Activated naive CD8-positive, alpha-beta T cell (primary cell): ENCODE results near the gene DNAJC24.

Experiments
- H3K27ac Mint-ChIP-seq: one replicate; pipeline ENCODE4 v1.8.0; 2021; ENCODE audit warnings: mixed read lengths
- H3K27me3 Mint-ChIP-seq: one replicate; pipeline ENCODE4 v1.8.0; 2021; ENCODE audit warnings: mixed read lengths
- H3K36me3 Mint-ChIP-seq: one replicate; pipeline ENCODE4 v1.8.0; 2021; ENCODE audit warnings: mixed read lengths
- H3K4me1 Mint-ChIP-seq: one replicate; pipeline ENCODE4 v1.8.0; 2021; ENCODE audit warnings: low read depth, mixed read lengths
- H3K4me3 Mint-ChIP-seq: one replicate; pipeline ENCODE4 v1.8.0; 2021; ENCODE audit warnings: mild to moderate bottlenecking, mixed read lengths
- H3K9me3 Mint-ChIP-seq: one replicate; pipeline ENCODE4 v1.8.0; 2021; ENCODE audit warnings: low read depth, mixed read lengths

The DNAJC24 gene

DNA sequence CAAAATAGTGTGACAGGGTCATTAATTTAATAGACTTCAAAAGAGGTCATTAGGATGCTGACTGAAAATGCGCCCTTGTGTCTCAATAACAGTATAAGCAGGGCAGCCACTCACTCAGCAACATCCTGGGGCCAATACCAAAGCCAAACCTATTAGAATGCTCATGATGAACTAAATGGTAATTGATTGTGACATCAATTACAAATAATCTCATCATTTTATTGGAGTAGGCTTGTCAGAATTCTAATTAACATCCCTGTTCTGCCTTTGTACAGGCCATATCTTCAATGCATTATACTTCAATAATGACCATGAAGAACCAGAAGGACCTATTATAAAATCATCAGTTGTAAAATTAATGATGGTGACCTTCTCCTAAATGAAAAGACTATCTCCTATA, 64.2 kb downstream of the DNAJC24 start:
- Mint-ChIP-seq H3K4me1 (peaks cover 13% of the 10 kb centered on the region), H3K27ac (no peak overlapping the region), H3K9me3 (peaks cover 6% of the 10 kb centered on the region), H3K4me3 (no peak overlapping the region), H3K27me3 (no peaks in the 10 kb centered on the region), H3K36me3 (peaks cover 14% of the 10 kb centered on the region)

DNA sequence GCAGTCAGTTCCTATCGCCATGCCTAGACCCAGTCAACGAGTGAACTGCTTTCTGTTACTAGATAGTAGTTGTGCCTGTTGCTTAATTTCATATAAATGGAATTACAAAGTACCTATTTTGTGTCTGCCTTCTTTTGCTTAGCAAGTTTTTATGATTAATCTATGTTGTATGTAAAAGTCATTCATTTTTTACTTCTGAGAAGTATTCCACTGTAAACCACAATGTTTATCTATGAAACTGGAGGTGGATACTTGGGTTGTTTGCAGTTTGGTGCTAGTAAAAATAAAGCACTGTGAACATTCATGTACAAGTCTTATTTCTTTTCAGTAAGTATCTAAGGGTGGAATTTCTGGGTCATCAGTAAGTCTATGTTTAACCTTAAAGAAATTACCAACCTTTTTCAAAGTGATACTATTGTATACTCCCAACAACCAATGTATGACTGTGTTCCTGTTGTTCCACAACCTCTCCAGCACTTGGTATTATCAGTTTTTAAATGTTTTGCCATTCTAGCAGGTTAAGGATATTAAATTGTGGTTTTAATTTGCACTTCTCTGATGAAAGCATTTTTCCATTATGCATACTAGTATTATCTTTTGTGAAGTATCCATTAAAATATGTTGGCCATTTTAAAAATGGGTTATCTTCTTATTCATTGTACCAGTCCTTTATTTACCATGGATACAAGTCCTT, 68.2 kb downstream of the DNAJC24 start:
- H3K9me3 Mint-ChIP-seq = peaks cover 13% of the 10 kb centered on the region
- H3K27me3 Mint-ChIP-seq = no peaks in the 10 kb centered on the region
- peaks cover 5% of the 10 kb centered on the region for H3K36me3 Mint-ChIP-seq
- peaks cover 13% of the 10 kb centered on the region for H3K4me1 Mint-ChIP-seq
- H3K4me3 Mint-ChIP-seq = no peak overlapping the region
- no peak overlapping the region for H3K27ac Mint-ChIP-seq

DNA sequence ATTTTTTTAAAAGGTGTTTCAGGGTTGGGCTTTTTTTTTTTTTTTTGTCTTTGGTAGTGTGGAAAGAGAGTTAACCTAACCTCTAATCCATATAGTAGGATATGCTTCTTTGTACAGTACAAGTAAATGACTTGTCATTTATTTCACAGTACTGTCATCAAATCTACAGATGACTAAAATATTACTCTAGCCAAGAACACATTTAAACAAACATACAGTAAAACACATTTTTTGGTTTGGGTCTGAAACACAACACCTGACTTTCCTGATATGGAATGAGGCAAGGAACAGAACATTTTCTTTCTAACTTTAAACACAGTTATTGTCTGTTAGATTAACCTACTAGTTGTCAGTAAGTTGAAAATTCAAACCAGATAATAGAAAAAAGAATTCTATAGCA, 71.6 kb downstream of the DNAJC24 start:
- Mint-ChIP-seq H3K36me3 (peaks cover 14% of the 10 kb centered on the region), H3K4me3 (no peak overlapping the region), H3K9me3 (peaks cover 13% of the 10 kb centered on the region), H3K4me1 (peaks cover 13% of the 10 kb centered on the region), H3K27ac (no peak overlapping the region), H3K27me3 (no peaks in the 10 kb centered on the region)

DNA sequence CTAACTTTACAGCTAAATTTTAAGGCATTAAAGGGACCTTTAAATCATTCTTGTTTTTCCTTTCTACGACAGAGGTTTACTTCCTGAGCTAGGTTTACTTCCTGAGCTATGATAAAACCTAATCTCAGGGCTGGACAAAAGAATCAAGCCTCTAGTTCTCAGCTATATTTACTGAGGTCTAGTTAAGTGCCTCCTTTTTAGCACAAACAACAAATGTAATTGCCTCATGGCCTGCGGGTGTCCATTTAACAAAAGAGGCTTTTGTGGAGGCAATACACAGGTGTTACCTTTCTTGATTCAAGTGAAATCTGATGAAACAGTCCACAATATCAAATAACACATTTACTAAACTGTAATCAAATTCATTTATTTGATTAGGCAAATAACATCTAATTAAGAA, 72.4 kb downstream of the DNAJC24 start:
- Mint-ChIP-seq H3K27me3 (no peaks in the 10 kb centered on the region), H3K4me1 (peaks cover 13% of the 10 kb centered on the region), H3K27ac (no peak overlapping the region), H3K36me3 (peaks cover 19% of the 10 kb centered on the region), H3K9me3 (peaks cover 13% of the 10 kb centered on the region), H3K4me3 (no peak overlapping the region)

DNA sequence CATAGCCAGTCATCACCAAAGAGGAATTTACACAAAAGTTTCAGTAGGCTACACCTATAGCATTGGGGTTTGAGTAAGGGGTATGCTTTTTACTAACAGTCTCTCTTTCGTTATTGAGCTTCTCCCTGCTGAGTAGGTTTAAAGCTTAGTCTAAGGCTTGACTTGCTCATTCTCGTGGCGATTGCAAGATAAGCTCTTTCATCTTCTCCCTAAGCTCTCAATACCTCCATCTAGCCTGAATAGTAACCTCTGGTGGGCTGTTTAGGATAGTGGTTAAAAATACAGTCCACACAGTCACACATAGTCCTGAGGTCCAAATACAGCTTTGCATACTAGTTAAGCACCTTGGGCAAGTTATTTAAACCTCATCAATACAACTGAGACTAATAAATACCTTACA, 74.1 kb downstream of the DNAJC24 start:
- H3K36me3 Mint-ChIP-seq = peaks cover 29% of the 10 kb centered on the region
- H3K27ac Mint-ChIP-seq = no peak overlapping the region
- no peaks in the 10 kb centered on the region for H3K4me1 Mint-ChIP-seq
- H3K9me3 Mint-ChIP-seq = peaks cover 6% of the 10 kb centered on the region
- no peaks in the 10 kb centered on the region for H3K27me3 Mint-ChIP-seq
- no peak overlapping the region for H3K4me3 Mint-ChIP-seq

DNA sequence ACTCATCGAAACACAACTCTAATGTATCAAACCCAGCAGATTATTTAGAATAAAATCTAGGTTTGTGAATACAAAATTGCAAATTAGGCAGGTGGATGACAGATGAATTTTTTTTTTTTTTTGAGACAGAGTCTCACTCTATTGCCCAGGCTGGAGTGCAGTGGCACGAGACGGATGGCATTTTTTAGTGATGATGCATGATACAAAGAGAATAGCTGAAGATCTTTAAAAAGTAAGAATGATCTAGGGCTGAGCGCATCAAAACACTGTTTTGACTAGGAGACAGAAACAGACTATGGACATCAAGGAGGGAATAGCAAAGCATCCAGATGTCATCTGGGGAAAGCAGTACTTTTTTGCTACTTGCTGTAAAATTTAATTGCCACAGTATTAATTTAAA, 76.0 kb downstream of the DNAJC24 start:
- Mint-ChIP-seq H3K9me3 (no peaks in the 10 kb centered on the region), H3K4me1 (no peaks in the 10 kb centered on the region), H3K36me3 (peaks cover 38% of the 10 kb centered on the region), H3K27ac (no peak overlapping the region), H3K27me3 (no peaks in the 10 kb centered on the region), H3K4me3 (no peak overlapping the region)

DNA sequence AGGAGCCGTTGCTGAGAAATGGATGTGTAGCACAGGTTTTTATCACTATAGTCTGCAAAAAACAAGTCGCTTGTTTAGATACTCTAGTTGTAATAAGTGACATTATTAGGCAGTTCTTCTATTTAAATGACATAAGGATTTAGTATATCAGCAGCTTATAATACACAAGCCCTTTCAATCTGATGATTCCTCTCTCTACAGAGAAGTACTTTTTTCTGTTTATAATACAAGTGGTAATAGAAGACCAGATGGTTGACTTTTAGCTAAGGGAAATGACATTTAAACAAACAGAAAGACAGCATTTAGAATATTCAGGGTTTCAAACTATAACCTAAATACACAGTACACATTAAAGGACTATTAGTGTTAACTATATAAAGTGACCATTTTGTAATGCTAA, 79.4 kb downstream of the DNAJC24 start:
- H3K4me3 Mint-ChIP-seq = no peak overlapping the region
- peaks cover 54% of the 10 kb centered on the region for H3K36me3 Mint-ChIP-seq
- no peaks in the 10 kb centered on the region for H3K9me3 Mint-ChIP-seq
- H3K4me1 Mint-ChIP-seq = no peaks in the 10 kb centered on the region
- no peaks in the 10 kb centered on the region for H3K27me3 Mint-ChIP-seq
- no peak overlapping the region for H3K27ac Mint-ChIP-seq

DNA sequence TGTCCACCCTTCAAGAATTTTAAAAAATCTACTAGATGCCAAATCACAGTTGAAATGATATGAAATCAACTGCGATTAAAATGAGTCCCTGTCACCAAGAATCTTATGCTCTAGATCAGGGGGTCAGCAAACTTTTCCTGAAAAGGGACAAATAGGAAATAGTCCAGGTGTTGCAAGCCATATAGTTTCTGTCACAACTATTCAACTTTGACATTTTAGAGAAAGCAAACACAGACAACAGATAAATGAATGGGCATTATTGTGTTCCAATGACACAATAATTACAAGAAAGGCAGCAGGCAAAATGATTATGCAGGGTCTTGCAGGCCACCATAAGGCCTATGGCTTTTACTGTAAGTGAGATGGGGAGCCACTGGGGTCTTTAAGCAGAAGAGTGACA, 81.2 kb downstream of the DNAJC24 start:
- no peaks in the 10 kb centered on the region for H3K9me3 Mint-ChIP-seq
- H3K36me3 Mint-ChIP-seq = peaks cover 60% of the 10 kb centered on the region
- H3K27me3 Mint-ChIP-seq = no peaks in the 10 kb centered on the region
- no peak overlapping the region for H3K27ac Mint-ChIP-seq
- no peaks in the 10 kb centered on the region for H3K4me1 Mint-ChIP-seq
- H3K4me3 Mint-ChIP-seq = no peak overlapping the region

DNA sequence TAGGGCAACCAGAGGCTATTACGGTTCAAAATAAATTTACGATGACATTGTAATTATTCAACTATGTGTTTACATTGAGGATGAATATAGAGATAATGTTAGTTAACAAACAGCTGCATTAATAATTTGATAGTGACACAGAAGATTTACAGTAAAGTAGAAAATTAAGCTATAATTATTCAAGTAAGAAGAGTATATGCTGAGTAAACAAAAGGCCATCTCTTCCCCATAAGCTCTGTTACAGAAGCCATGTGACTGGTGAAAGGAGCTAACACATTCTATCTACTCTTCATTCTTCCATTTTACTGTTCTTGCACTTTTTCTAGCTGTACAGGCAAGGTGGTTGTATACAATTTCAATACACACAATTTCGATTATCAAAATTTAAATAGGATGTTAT, 85.5 kb downstream of the DNAJC24 start:
- Mint-ChIP-seq H3K4me1 (no peaks in the 10 kb centered on the region), H3K36me3 (peaks cover 38% of the 10 kb centered on the region), H3K9me3 (no peaks in the 10 kb centered on the region), H3K4me3 (no peak overlapping the region), H3K27ac (no peak overlapping the region), H3K27me3 (no peaks in the 10 kb centered on the region)

DNA sequence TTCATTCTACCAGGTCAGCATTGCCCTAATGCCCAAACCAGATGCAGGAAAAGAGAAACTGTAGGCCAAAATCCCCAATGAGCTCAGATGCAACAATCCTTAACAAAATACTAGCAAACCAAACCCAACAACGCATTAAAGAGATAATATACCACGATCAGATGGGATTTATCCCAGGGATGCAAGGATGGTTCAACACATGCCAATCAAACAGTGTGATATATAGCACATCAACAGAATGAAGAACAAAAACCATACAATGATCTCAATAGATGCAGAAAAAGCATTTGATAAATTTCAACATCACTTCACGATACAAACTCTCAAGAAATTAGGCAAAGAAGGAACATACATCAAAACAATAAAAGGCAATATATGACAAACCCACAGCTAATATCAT, 94.8 kb downstream of the DNAJC24 start:
- peaks cover 24% of the 10 kb centered on the region for H3K9me3 Mint-ChIP-seq
- no peaks in the 10 kb centered on the region for H3K27me3 Mint-ChIP-seq
- no peak overlapping the region for H3K27ac Mint-ChIP-seq
- H3K4me1 Mint-ChIP-seq = no peaks in the 10 kb centered on the region
- no peak overlapping the region for H3K4me3 Mint-ChIP-seq
- peaks cover 33% of the 10 kb centered on the region for H3K36me3 Mint-ChIP-seq

DNA sequence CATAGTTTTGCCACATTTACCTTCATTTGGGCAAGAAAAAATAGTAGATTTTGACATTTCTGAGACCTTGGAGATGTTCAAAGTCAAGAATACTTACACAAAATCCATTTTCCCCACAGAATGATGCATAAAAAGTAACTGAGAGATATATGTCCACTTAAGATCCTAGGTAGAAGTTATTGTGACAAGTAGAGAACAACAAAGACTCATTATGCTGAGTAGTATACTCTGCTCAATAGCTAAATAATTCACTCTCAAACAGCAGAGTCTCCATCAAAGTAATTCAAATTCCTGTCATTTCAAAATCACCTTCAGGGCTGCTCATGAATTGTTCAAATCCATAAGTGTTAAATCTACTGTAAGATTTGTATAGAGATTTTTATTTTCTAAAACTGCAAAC, 104.4 kb downstream of the DNAJC24 start:
- Mint-ChIP-seq H3K27me3 (no peaks in the 10 kb centered on the region), H3K4me1 (peaks cover 3% of the 10 kb centered on the region), H3K4me3 (no peak overlapping the region), H3K36me3 (peaks cover 17% of the 10 kb centered on the region), H3K9me3 (no peaks in the 10 kb centered on the region), H3K27ac (no peak overlapping the region)

DNA sequence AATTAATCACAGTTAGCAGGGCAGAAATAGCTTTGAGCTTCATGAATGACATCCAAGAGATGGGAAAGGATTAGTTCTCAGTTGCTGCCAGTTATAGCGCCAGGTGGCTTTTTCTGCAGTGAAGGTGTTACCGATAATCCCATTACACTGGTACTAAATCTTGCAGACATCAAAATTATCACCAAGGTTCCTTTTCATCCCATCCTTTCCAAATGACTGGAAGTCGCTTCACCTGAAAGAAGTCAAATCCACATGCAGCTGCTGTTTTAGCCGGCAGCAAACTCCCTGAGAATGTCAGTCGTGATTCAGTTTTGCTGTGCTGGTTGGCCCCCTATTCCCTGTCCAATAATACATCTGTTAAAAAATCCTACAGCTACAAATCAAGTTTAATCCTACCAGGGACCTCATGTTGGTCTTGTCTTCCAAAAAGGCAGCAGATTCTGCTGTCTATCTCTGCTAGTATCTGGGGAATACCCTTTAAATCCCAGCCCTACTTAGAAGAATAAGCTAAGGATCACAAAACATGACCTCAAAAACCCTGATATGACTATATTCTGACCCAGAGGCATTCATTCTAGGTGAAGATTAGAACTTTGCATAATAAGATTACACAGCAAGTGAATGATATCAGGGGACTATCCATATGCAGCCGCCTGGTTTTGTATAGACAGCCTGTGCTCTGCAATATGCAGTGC, 108.0 kb downstream of the DNAJC24 start:
- peaks cover 3% of the 10 kb centered on the region for H3K36me3 Mint-ChIP-seq
- H3K4me1 Mint-ChIP-seq = peaks cover 10% of the 10 kb centered on the region
- H3K27ac Mint-ChIP-seq = no peak overlapping the region
- no peaks in the 10 kb centered on the region for H3K9me3 Mint-ChIP-seq
- H3K27me3 Mint-ChIP-seq = no peaks in the 10 kb centered on the region
- H3K4me3 Mint-ChIP-seq = no peak overlapping the region

DNA sequence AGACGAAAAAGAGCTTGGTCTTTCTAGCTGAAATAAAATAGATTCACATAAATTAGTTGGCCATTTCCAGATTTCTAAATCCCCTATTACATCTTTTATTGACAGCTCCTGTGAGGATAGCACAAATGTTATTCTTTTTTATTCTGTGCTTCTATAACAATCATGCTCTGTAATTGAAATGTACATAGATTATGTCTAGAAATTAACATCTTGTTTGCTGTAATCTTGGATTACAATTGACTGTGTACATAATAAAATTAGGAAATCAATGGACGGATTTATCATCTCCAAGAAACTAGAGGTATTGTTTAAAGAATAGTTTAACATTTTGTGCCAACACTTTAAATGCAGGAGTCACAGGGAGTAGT, 108.5 kb downstream of the DNAJC24 start:
- H3K4me3 Mint-ChIP-seq = no peak overlapping the region
- H3K27me3 Mint-ChIP-seq = no peaks in the 10 kb centered on the region
- H3K4me1 Mint-ChIP-seq = peaks cover 11% of the 10 kb centered on the region
- peaks cover 3% of the 10 kb centered on the region for H3K36me3 Mint-ChIP-seq
- H3K9me3 Mint-ChIP-seq = no peaks in the 10 kb centered on the region
- no peak overlapping the region for H3K27ac Mint-ChIP-seq

DNA sequence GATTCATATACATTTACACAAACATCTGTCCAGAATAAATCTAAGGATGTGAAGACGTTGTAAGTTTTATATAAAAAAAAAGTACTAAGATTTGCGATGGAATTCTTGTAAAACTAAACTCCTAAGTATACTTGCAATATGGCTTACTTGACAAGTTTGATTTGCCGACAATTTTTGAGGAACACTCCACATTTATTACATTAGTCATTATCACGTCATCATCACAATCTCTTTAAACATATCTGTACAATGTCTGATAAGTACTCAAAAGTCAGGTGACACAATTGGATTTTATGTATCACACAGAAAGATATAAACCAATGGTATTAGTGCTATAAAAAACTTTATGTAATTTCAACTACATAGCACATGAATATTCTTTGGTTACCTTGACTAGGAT, 109.4 kb downstream of the DNAJC24 start:
- peaks cover 3% of the 10 kb centered on the region for H3K36me3 Mint-ChIP-seq
- H3K27me3 Mint-ChIP-seq = no peaks in the 10 kb centered on the region
- H3K9me3 Mint-ChIP-seq = no peaks in the 10 kb centered on the region
- peaks cover 11% of the 10 kb centered on the region for H3K4me1 Mint-ChIP-seq
- no peak overlapping the region for H3K27ac Mint-ChIP-seq
- no peak overlapping the region for H3K4me3 Mint-ChIP-seq

DNA sequence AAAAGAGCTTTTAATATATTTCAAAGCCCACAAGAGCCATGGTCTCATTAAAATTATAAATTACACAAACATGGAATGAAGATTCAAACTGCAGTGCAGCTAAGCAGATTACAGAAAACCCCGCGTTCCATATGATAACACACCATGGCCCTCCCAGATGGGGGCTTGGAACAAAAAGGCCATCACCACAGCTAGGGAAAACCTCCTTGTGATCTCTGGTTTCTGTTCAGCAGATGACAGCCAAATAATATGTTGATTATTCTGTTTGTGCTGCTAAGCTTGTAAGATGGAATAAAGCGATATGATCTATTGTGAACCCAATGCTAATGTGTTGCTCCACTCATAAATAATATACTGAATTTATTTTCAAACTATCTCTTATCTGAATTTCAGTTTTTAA, 111.3 kb downstream of the DNAJC24 start:
- Mint-ChIP-seq H3K9me3 (no peaks in the 10 kb centered on the region), H3K27ac (no peak overlapping the region), H3K4me1 (peaks cover 12% of the 10 kb centered on the region), H3K4me3 (no peak overlapping the region), H3K27me3 (no peaks in the 10 kb centered on the region), H3K36me3 (peaks cover 3% of the 10 kb centered on the region)
